HepG2 (cell line): ENCODE data around the gene GDI1.

Source experiments
- CCDC6 ChIP-seq: sonication (generic); formaldehyde crosslinking; IDR thresholded peaks from 2 replicates; pipeline ENCODE4 v1.8.1; 2022; ENCODE audit warnings: mild to moderate bottlenecking, missing genetic modification reagents, moderate library complexity
- EZH2 ChIP-seq: conservative IDR thresholded peaks from 2 replicates; pipeline ENCODE4 v1.6.1; 2012; ENCODE audit warnings: mild to moderate bottlenecking, low read depth, low read length, moderate library complexity
- FOSL1 ChIP-seq: sonication (generic); formaldehyde crosslinking; IDR thresholded peaks from 2 replicates; pipeline ENCODE4 v1.9.0; 2021; ENCODE audit warnings: missing genetic modification reagents, borderline replicate concordance
- GTF2F1 ChIP-seq: fragments of 150-350 bp; IDR thresholded peaks from 2 replicates; pipeline ENCODE4 v1.6.1; 2014; ENCODE audit warnings: low read length
- JUN ChIP-seq: sonication (generic); formaldehyde crosslinking; IDR thresholded peaks from 2 replicates; pipeline ENCODE4 v1.4.0; 2020; ENCODE audit warnings: mild to moderate bottlenecking, missing genetic modification reagents
- MAZ ChIP-seq, 2 experiments: sonication (generic) in 1 of 2; formaldehyde crosslinking in 1 of 2; IDR thresholded peaks; 2 replicates each; pipeline versions ENCODE4 v1.5.0 to v1.6.1; 2012 to 2020; ENCODE audit warnings: low read depth in 2 of 2, mild to moderate bottlenecking in 2 of 2, borderline replicate concordance in 1 of 2, improper control_type of control experiment in 1 of 2, low read length in 1 of 2, missing genetic modification reagents in 1 of 2, moderate library complexity in 1 of 2
- PHB2 ChIP-seq: fragments of 450-650 bp; IDR thresholded peaks from 2 replicates; pipeline ENCODE4 v1.6.1; 2018; ENCODE audit not compliant: partially characterized antibody
- POLR2A ChIP-seq, 2 experiments: IDR thresholded peaks; 2 replicates each; pipeline ENCODE4 v1.6.1; 2011; ENCODE audit warnings: low read depth in 2 of 2, low read length in 2 of 2, mild to moderate bottlenecking in 1 of 2, moderate library complexity in 1 of 2; ENCODE audit not compliant: insufficient read depth in 1 of 2
- SUZ12 ChIP-seq: fragments of 150-350 bp; IDR thresholded peaks from 2 replicates; pipeline ENCODE4 v1.6.1; 2014; ENCODE audit warnings: low read depth, low read length
- TBX3 ChIP-seq: fragments of 450-650 bp; IDR thresholded peaks from 2 replicates; pipeline ENCODE4 v1.6.1; 2017; ENCODE audit warnings: antibody characterized with exemption, mild to moderate bottlenecking, inconsistent platforms, borderline replicate concordance
- TCF7 ChIP-seq: sonication (generic); IDR thresholded peaks from 2 replicates; pipeline ENCODE4 v1.6.1; 2016; ENCODE audit warnings: antibody characterized with exemption, low read depth
- YY1 ChIP-seq: IDR thresholded peaks from 2 replicates; pipeline ENCODE4 v1.6.1; 2011; ENCODE audit warnings: low read length, low read depth, moderate library complexity, mild to moderate bottlenecking; ENCODE audit not compliant: insufficient read depth, insufficient replicate concordance
- TF ChIP-seq, protein P1 (sequence below): sonication (generic); formaldehyde crosslinking; IDR thresholded peaks from 2 replicates; pipeline ENCODE4 v1.5.0; 2020; ENCODE audit warnings: mild to moderate bottlenecking, missing genetic modification reagents, moderate library complexity
- TF ChIP-seq, protein P2 (sequence below): IDR thresholded peaks from 2 replicates; pipeline ENCODE4 v1.6.1; 2016; ENCODE audit warnings: low read depth, control low read depth

DNA sequence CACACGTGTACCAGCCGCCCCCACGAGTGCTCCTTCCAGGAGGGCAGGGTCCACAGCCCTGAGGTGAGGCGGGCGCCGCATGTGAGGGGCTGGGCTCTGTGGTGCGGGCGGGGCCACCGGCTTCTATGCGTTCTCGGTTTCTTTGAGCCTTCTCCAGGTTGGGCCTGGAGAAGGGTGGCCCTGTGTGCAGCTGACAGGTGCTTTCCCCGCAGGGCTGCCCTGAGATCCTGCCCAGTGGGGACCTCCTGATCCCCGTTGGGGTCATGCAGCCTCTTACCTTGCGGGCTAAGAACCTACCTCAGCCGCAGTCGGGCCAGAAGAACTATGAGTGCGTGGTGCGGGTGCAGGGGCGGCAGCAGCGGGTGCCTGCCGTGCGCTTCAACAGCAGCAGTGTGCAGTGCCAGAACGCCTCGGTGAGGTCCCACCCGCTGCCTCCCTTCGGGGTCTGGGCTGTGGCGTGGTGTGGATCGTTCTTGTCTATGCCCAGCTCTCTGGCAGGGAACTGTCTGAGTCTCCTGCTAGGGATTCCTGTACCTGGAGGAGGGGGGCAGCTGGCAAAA lies 27.9 kb downstream of the GDI1 start:
- TF ChIP-seq, protein P1, sequence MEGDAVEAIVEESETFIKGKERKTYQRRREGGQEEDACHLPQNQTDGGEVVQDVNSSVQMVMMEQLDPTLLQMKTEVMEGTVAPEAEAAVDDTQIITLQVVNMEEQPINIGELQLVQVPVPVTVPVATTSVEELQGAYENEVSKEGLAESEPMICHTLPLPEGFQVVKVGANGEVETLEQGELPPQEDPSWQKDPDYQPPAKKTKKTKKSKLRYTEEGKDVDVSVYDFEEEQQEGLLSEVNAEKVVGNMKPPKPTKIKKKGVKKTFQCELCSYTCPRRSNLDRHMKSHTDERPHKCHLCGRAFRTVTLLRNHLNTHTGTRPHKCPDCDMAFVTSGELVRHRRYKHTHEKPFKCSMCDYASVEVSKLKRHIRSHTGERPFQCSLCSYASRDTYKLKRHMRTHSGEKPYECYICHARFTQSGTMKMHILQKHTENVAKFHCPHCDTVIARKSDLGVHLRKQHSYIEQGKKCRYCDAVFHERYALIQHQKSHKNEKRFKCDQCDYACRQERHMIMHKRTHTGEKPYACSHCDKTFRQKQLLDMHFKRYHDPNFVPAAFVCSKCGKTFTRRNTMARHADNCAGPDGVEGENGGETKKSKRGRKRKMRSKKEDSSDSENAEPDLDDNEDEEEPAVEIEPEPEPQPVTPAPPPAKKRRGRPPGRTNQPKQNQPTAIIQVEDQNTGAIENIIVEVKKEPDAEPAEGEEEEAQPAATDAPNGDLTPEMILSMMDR (CRISPR knock-in tag) = no peak
- TF ChIP-seq EZH2 (no peak), FOSL1 (CRISPR knock-in tag) (no peak), GTF2F1 (no peak), PHB2 (no peak), CCDC6 (no peak), POLR2A (IDR thresholded peaks at IDR 0.05; ENCODE audit: insufficient read depth in 1 of 2, low read depth in 2 of 2, low read length in 2 of 2) (no peak), MAZ (IDR thresholded peaks at IDR 0.05; ENCODE audit: borderline replicate concordance, low read depth, low read length) (no peak), MAZ (CRISPR knock-in tag; IDR thresholded peaks at IDR 0.05; ENCODE audit: low read depth) (no peak), SUZ12 (no peak), JUN (CRISPR knock-in tag) (no peak), TCF7 (no peak), TBX3 (no peak), YY1 (no peak)
- TF ChIP-seq, protein P2, sequence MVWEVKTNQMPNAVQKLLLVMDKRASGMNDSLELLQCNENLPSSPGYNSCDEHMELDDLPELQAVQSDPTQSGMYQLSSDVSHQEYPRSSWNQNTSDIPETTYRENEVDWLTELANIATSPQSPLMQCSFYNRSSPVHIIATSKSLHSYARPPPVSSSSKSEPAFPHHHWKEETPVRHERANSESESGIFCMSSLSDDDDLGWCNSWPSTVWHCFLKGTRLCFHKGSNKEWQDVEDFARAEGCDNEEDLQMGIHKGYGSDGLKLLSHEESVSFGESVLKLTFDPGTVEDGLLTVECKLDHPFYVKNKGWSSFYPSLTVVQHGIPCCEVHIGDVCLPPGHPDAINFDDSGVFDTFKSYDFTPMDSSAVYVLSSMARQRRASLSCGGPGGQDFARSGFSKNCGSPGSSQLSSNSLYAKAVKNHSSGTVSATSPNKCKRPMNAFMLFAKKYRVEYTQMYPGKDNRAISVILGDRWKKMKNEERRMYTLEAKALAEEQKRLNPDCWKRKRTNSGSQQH = no peak
